ENCODE measurements around the gene EPDR1. TPM values are rescaled to one million over a fixed set of nuclear protein-coding genes. Genes with fewer than 3 reads are reported as not detected.

EPDR1 gene
- total and polyA plus RNA-seq, 2 experiments from 2014 or later, result 4.4 to 13.8 TPM

DNA sequence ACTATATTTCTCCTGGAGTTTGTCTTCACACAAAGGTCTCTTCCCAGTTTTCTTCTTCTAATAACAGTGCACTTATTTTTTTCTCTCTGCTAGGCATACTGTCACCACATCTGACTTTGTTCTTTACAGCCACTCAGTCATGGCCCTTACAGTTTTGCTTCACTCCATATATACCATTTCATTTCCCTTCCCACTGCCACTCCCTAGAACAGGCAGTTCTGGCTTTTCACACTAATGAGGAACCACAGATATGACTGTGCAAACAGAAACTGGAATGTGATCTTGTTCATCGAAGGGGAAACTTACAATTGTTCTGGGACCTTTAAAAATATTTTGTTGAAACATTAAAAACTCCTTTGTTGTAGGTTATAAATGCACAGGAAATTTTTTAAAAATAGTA lies 67.3 kb downstream of the EPDR1 start:
- Histone ChIP-seq H3F3A (replicated peaks; ENCODE audit: low read depth) (no peaks in the 10 kb centered on the region), H3K27me3 (ENCODE audit: insufficient read depth) (no peaks in the 10 kb centered on the region), H3K4me2 (no peak overlapping the region), H2AFZ (no peak overlapping the region), H3K9me2 (ENCODE audit: insufficient read depth) (peaks cover 6% of the 10 kb centered on the region), H3K36me3 (ENCODE audit: insufficient read depth) (no peaks in the 10 kb centered on the region), H4K20me1 (replicated peaks; ENCODE audit: insufficient read depth) (no peaks in the 10 kb centered on the region), H3K79me2 (replicated peaks; ENCODE audit: insufficient read depth) (no peaks in the 10 kb centered on the region), H3K4me3 (no peak overlapping the region), H3K27ac (ENCODE audit: low read depth) (no peak overlapping the region), H3K4me1 (ENCODE audit: insufficient read depth) (peaks cover 8% of the 10 kb centered on the region; the same call in 1 of the 2 replicates)
- DNase-seq (ENCODE audit: low spot score) (no peak), ATAC-seq (no peak)
- no peaks in the 10 kb centered on the region for H3K27me3 Mint-ChIP-seq (ENCODE audit: insufficient read depth, low read depth, poor library complexity)
- no peak for TF ChIP-seq ZNF331 (CRISPR knock-in tag; IDR thresholded peaks at IDR 0.05; ENCODE audit: low read depth)
- TF ChIP-seq, protein P1, sequence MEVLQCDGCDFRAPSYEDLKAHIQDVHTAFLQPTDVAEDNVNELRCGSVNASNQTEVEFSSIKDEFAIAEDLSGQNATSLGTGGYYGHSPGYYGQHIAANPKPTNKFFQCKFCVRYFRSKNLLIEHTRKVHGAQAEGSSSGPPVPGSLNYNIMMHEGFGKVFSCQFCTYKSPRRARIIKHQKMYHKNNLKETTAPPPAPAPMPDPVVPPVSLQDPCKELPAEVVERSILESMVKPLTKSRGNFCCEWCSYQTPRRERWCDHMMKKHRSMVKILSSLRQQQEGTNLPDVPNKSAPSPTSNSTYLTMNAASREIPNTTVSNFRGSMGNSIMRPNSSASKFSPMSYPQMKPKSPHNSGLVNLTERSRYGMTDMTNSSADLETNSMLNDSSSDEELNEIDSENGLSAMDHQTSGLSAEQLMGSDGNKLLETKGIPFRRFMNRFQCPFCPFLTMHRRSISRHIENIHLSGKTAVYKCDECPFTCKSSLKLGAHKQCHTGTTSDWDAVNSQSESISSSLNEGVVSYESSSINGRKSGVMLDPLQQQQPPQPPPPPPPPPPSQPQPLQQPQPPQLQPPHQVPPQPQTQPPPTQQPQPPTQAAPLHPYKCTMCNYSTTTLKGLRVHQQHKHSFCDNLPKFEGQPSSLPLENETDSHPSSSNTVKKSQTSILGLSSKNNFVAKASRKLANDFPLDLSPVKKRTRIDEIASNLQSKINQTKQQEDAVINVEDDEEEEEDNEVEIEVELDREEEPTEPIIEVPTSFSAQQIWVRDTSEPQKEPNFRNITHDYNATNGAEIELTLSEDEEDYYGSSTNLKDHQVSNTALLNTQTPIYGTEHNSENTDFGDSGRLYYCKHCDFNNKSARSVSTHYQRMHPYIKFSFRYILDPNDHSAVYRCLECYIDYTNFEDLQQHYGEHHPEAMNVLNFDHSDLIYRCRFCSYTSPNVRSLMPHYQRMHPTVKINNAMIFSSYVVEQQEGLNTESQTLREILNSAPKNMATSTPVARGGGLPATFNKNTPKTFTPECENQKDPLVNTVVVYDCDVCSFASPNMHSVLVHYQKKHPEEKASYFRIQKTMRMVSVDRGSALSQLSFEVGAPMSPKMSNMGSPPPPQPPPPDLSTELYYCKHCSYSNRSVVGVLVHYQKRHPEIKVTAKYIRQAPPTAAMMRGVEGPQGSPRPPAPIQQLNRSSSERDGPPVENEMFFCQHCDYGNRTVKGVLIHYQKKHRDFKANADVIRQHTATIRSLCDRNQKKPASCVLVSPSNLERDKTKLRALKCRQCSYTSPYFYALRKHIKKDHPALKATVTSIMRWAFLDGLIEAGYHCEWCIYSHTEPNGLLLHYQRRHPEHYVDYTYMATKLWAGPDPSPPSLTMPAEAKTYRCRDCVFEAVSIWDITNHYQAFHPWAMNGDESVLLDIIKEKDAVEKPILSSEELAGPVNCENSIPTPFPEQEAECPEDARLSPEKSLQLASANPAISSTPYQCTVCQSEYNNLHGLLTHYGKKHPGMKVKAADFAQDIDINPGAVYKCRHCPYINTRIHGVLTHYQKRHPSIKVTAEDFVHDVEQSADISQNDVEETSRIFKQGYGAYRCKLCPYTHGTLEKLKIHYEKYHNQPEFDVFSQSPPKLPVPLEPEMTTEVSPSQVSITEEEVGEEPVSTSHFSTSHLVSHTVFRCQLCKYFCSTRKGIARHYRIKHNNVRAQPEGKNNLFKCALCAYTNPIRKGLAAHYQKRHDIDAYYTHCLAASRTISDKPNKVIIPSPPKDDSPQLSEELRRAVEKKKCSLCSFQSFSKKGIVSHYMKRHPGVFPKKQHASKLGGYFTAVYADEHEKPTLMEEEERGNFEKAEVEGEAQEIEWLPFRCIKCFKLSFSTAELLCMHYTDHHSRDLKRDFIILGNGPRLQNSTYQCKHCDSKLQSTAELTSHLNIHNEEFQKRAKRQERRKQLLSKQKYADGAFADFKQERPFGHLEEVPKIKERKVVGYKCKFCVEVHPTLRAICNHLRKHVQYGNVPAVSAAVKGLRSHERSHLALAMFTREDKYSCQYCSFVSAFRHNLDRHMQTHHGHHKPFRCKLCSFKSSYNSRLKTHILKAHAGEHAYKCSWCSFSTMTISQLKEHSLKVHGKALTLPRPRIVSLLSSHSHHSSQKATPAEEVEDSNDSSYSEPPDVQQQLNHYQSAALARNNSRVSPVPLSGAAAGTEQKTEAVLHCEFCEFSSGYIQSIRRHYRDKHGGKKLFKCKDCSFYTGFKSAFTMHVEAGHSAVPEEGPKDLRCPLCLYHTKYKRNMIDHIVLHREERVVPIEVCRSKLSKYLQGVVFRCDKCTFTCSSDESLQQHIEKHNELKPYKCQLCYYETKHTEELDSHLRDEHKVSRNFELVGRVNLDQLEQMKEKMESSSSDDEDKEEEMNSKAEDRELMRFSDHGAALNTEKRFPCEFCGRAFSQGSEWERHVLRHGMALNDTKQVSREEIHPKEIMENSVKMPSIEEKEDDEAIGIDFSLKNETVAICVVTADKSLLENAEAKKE (CRISPR knock-in tag; IDR thresholded peaks at IDR 0.05), result no peak
- TF ChIP-seq, protein P2, sequence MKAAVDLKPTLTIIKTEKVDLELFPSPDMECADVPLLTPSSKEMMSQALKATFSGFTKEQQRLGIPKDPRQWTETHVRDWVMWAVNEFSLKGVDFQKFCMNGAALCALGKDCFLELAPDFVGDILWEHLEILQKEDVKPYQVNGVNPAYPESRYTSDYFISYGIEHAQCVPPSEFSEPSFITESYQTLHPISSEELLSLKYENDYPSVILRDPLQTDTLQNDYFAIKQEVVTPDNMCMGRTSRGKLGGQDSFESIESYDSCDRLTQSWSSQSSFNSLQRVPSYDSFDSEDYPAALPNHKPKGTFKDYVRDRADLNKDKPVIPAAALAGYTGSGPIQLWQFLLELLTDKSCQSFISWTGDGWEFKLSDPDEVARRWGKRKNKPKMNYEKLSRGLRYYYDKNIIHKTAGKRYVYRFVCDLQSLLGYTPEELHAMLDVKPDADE (IDR thresholded peaks at IDR 0.05), result no peak
- no peak for TF ChIP-seq STAT1 (IDR thresholded peaks at IDR 0.05; ENCODE audit: unreplicated experiment)
- no peak for TF ChIP-seq POLR2AphosphoS5 (IDR thresholded peaks at IDR 0.05; ENCODE audit: low read depth)
- no peak for TF ChIP-seq JUNB (IDR thresholded peaks at IDR 0.05; ENCODE audit: unreplicated experiment)
- TF ChIP-seq ZNF114 (CRISPR knock-in tag; IDR thresholded peaks at IDR 0.05), result no peak
- no peak for TF ChIP-seq NANOG (IDR thresholded peaks at IDR 0.05; ENCODE audit: borderline replicate concordance)
- TF ChIP-seq, protein P3, sequence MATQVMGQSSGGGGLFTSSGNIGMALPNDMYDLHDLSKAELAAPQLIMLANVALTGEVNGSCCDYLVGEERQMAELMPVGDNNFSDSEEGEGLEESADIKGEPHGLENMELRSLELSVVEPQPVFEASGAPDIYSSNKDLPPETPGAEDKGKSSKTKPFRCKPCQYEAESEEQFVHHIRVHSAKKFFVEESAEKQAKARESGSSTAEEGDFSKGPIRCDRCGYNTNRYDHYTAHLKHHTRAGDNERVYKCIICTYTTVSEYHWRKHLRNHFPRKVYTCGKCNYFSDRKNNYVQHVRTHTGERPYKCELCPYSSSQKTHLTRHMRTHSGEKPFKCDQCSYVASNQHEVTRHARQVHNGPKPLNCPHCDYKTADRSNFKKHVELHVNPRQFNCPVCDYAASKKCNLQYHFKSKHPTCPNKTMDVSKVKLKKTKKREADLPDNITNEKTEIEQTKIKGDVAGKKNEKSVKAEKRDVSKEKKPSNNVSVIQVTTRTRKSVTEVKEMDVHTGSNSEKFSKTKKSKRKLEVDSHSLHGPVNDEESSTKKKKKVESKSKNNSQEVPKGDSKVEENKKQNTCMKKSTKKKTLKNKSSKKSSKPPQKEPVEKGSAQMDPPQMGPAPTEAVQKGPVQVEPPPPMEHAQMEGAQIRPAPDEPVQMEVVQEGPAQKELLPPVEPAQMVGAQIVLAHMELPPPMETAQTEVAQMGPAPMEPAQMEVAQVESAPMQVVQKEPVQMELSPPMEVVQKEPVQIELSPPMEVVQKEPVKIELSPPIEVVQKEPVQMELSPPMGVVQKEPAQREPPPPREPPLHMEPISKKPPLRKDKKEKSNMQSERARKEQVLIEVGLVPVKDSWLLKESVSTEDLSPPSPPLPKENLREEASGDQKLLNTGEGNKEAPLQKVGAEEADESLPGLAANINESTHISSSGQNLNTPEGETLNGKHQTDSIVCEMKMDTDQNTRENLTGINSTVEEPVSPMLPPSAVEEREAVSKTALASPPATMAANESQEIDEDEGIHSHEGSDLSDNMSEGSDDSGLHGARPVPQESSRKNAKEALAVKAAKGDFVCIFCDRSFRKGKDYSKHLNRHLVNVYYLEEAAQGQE (IDR thresholded peaks at IDR 0.05; ENCODE audit: unreplicated experiment), result no peak
- TF ChIP-seq, protein P4, sequence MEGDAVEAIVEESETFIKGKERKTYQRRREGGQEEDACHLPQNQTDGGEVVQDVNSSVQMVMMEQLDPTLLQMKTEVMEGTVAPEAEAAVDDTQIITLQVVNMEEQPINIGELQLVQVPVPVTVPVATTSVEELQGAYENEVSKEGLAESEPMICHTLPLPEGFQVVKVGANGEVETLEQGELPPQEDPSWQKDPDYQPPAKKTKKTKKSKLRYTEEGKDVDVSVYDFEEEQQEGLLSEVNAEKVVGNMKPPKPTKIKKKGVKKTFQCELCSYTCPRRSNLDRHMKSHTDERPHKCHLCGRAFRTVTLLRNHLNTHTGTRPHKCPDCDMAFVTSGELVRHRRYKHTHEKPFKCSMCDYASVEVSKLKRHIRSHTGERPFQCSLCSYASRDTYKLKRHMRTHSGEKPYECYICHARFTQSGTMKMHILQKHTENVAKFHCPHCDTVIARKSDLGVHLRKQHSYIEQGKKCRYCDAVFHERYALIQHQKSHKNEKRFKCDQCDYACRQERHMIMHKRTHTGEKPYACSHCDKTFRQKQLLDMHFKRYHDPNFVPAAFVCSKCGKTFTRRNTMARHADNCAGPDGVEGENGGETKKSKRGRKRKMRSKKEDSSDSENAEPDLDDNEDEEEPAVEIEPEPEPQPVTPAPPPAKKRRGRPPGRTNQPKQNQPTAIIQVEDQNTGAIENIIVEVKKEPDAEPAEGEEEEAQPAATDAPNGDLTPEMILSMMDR (conservative IDR thresholded peaks at IDR 0.05; ENCODE audit: low read depth in 2 of 2), result no peak
- TF ChIP-seq CREB1 (CRISPR knock-in tag; IDR thresholded peaks at IDR 0.05; ENCODE audit: low read depth), result no peak
- no peak for TF ChIP-seq EZH2 (IDR thresholded peaks at IDR 0.05; ENCODE audit: low read depth, unreplicated experiment)
- TF ChIP-seq EZH2phosphoT487 (IDR thresholded peaks at IDR 0.05; ENCODE audit: unreplicated experiment), result no peak
- H3K4me3 Mint-ChIP-seq, result no peak overlapping the region
- H3K4me1 Mint-ChIP-seq, result peaks cover 12% of the 10 kb centered on the region
- H3K36me3 Mint-ChIP-seq (ENCODE audit: low read depth), result no peaks in the 10 kb centered on the region
- no peaks in the 10 kb centered on the region for H3K9me3 Mint-ChIP-seq
- H3K27ac Mint-ChIP-seq, result no peak overlapping the region
